ENCODE results near the gene STK35. TPM values are rescaled to one million over a fixed set of nuclear protein-coding genes. Genes with fewer than 3 reads are reported as not detected.

Gene STK35
- total RNA-seq, 1 experiment from 2014 or later, result 38.2 TPM

- no peaks in the 10 kb centered on the region for H3K9me3 ChIP-seq (ENCODE audit: low read depth, low read length, poor library complexity, severe bottlenecking)
- peaks cover 19% of the 10 kb centered on the region for H3K36me3 ChIP-seq (ENCODE audit: insufficient read depth, low read length, poor library complexity, severe bottlenecking)
- H3K4me3 ChIP-seq (ENCODE audit: low read depth, low read length, poor library complexity, severe bottlenecking), result peak overlapping the region; percentile 93
- ChIA-PET POLR2A (ENCODE audit: low non-redundant PET) (interaction anchor here (0.7 kb wide), 2 partner anchors 86 to 1366 kb away, joined by 3 read pairs; no protein-coding TSS in a partner anchor), CTCF (no interaction called here)
- no peak for TF ChIP-seq CTCF (conservative IDR thresholded peaks at IDR 0.05; ENCODE audit: low read depth, low read length)
- TF ChIP-seq EZH2 (IDR thresholded peaks at IDR 0.05; ENCODE audit: borderline replicate concordance, low read depth, low read length, poor library complexity, severe bottlenecking), result no peak
- peaks cover 23% of the 10 kb centered on the region for H3K4me1 ChIP-seq (ENCODE audit: insufficient read depth, low read length, poor library complexity, severe bottlenecking)
- intact Hi-C loops (cut with micrococcal nuclease; ENCODE audit: unreplicated experiment), result loop anchor here (5.0 kb wide), 1 partner anchor 136 kb away; no protein-coding TSS in a partner anchor
- H3K27ac ChIP-seq (ENCODE audit: low read depth, low read length, poor library complexity, severe bottlenecking), result peak overlapping the region; percentile 100
- no peaks in the 10 kb centered on the region for H3K27me3 ChIP-seq (replicated peaks; ENCODE audit: insufficient read depth, low read depth, low read length, poor library complexity)
- BruUV-seq (replicated peaks), result no TSS peak
- DNase-seq (ENCODE audit: low spot score), result no peak
These were observed 2.0 kb downstream of the STK35 start for GRCh38 chr20:2103461-2104153.

GRCh38 chr20:2104236-2104635 lies 2.6 kb downstream of the STK35 start:
- no peak for DNase-seq (ENCODE audit: low spot score)
- ChIA-PET POLR2A (ENCODE audit: low non-redundant PET) (interaction anchor here (0.7 kb wide), 1 partner anchor 86 kb away, joined by 3 read pairs; no protein-coding TSS in a partner anchor), CTCF (no interaction called here)
- no TSS peak for BruUV-seq (replicated peaks)
- Histone ChIP-seq H3K27ac (ENCODE audit: low read depth, low read length, poor library complexity, severe bottlenecking) (peak overlapping the region; percentile 100), H3K9me3 (ENCODE audit: low read depth, low read length, poor library complexity, severe bottlenecking) (no peaks in the 10 kb centered on the region), H3K4me3 (ENCODE audit: low read depth, low read length, poor library complexity, severe bottlenecking) (peak overlapping the region; percentile 93), H3K36me3 (ENCODE audit: insufficient read depth, low read length, poor library complexity, severe bottlenecking) (peaks cover 19% of the 10 kb centered on the region), H3K27me3 (replicated peaks; ENCODE audit: insufficient read depth, low read depth, low read length, poor library complexity) (no peaks in the 10 kb centered on the region), H3K4me1 (ENCODE audit: insufficient read depth, low read length, poor library complexity, severe bottlenecking) (peaks cover 23% of the 10 kb centered on the region)
- TF ChIP-seq CTCF (conservative IDR thresholded peaks at IDR 0.05; ENCODE audit: low read depth, low read length) (no peak), EZH2 (IDR thresholded peaks at IDR 0.05; ENCODE audit: borderline replicate concordance, low read depth, low read length, poor library complexity, severe bottlenecking) (no peak)
- intact Hi-C loops (cut with micrococcal nuclease; ENCODE audit: unreplicated experiment), result loop anchor here (5.0 kb wide), 1 partner anchor 137 kb away; no protein-coding TSS in a partner anchor

- Histone ChIP-seq H3K4me1 (ENCODE audit: insufficient read depth, low read length, poor library complexity, severe bottlenecking) (peaks cover 28% of the 10 kb centered on the region), H3K4me3 (ENCODE audit: low read depth, low read length, poor library complexity, severe bottlenecking) (no peak overlapping the region), H3K36me3 (ENCODE audit: insufficient read depth, low read length, poor library complexity, severe bottlenecking) (peaks cover 22% of the 10 kb centered on the region), H3K9me3 (ENCODE audit: low read depth, low read length, poor library complexity, severe bottlenecking) (no peaks in the 10 kb centered on the region), H3K27ac (ENCODE audit: low read depth, low read length, poor library complexity, severe bottlenecking) (no peak overlapping the region), H3K27me3 (replicated peaks; ENCODE audit: insufficient read depth, low read depth, low read length, poor library complexity) (no peaks in the 10 kb centered on the region)
- CTCF ChIA-PET, result no interaction called here
- TF ChIP-seq EZH2 (IDR thresholded peaks at IDR 0.05; ENCODE audit: borderline replicate concordance, low read depth, low read length, poor library complexity, severe bottlenecking), result no peak
- TF ChIP-seq CTCF (conservative IDR thresholded peaks at IDR 0.05; ENCODE audit: low read depth, low read length), result no peak
- POLR2A ChIA-PET (ENCODE audit: low non-redundant PET), result interaction anchor here (0.7 kb wide), 1 partner anchor 495 kb away, joined by 3 read pairs; no protein-coding TSS in a partner anchor
- no TSS peak for BruUV-seq (replicated peaks)
- DNase-seq (ENCODE audit: low spot score), result no peak
- intact Hi-C loops (cut with micrococcal nuclease; ENCODE audit: unreplicated experiment), result no loop called here
These were observed 6.9 kb downstream of the STK35 start for GRCh38 chr20:2108498-2108897.

Measured in A673 (cell line).